ENCODE data around the gene CISTR. TPM values are rescaled to one million over a fixed set of nuclear protein-coding genes. Genes with fewer than 3 reads are reported as not detected.

Gene CISTR
- total and polyA plus RNA-seq, 11 donors = 0.24 to 4.4 (median 2.2) TPM; not detected in 1

DNA sequence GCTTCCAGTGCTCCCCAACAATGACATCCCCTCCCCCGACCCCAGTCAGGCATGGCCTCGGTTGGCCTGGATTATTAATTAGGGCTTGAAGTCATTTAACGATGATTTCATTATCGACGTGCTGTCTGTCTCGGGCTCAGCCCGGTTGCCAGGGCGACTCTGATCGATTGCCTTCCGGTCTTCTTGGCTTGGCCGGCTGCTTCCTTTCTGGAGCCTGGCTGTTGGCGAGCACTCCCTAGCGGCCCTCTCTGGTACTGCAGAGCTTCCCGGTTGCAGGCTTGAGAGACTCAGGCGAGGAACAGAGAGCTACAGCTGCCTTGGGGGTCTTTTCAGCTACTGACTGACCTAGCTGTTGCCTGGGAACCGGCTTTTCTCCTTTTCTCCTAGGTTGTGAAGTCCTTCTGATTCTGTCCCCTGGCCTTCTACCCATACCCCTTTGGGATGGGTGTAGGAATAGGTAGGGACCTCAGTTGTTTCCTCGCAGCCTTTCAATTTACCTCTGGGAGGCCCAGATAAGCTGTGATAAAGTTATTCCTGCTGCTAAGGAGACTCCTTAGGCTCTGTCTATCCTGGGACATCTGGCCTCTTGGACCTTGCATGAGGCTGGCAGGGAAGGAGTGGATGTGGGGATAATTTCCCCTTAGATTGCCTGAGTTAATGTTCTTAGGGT, 5.5 kb upstream of the CISTR start:
- Histone ChIP-seq H3K36me3 (no peaks in the 10 kb centered on the region), H3K27ac (no peak overlapping the region), H3K9me3 (no peaks in the 10 kb centered on the region), H3K27me3 (peaks cover 0 to 58% (median 5%) of the 10 kb centered on the region in 9 donors), H3K4me1 (peaks cover 0 to 21% (median 4%) of the 10 kb centered on the region in 12 donors), H3K4me3 (peak overlapping the region in 5 of 12 donors; percentile 5 to 27 (median 26))
- ATAC-seq = peak; percentile 25 to 58 (median 51)
- WGBS, 4 donors = 7 to 18% (median 11%) methylated on average over 7 to 17 of the region's 17 CpGs
- intact Hi-C loops (cut with DNase I) = loop anchor here in 2 of 10 donors (10.0 kb wide), 2 partner anchors 438 to 448 kb away; no protein-coding TSS in a partner anchor
- DNase-seq = peak; percentile 62 to 86 (median 79)
- TF ChIP-seq, protein P1, sequence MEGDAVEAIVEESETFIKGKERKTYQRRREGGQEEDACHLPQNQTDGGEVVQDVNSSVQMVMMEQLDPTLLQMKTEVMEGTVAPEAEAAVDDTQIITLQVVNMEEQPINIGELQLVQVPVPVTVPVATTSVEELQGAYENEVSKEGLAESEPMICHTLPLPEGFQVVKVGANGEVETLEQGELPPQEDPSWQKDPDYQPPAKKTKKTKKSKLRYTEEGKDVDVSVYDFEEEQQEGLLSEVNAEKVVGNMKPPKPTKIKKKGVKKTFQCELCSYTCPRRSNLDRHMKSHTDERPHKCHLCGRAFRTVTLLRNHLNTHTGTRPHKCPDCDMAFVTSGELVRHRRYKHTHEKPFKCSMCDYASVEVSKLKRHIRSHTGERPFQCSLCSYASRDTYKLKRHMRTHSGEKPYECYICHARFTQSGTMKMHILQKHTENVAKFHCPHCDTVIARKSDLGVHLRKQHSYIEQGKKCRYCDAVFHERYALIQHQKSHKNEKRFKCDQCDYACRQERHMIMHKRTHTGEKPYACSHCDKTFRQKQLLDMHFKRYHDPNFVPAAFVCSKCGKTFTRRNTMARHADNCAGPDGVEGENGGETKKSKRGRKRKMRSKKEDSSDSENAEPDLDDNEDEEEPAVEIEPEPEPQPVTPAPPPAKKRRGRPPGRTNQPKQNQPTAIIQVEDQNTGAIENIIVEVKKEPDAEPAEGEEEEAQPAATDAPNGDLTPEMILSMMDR (IDR thresholded peaks at IDR 0.05) = peak; percentile 80 to 94 (median 88)
- TF ChIP-seq POLR2A (IDR thresholded peaks at IDR 0.05) = no peak

DNA sequence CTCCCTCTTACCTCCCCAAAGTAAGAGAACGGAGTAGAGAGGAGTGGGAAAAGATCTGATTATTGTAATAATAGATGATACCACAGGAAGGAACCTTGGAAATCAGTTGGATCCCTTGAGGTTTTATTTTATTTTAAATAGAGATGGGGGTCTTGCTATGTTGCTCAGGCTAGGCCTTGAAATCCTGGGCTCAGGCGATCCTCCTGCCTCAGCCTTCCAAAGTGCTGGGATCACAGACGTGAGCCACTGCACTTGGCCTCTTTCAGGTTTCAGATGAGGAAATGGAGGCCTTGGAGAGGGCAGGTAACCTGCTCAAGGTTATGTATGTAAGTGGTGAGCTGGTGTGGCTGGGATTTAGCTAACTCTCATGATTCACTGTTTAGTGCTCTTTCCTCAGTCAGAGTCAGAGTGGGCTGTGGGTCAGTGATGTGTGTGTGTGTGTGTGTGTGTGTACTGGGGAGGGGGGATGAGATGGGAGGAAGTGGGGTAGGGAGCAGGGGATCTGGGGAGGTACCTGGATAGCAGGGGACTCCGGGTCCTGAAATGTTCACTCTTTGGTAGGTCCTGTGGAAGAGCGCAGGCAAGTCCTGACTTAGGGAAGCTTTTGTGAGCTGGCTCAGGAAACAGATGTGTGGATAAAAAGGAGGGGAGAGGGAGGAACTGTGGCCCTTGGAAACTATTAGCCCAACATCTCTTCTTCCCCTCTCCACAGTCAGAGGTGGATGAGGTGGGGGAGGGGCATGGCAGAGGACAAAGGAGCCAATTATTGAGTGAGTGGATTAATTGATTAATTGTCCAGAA, 4.7 kb upstream of the CISTR start:
- no peak for DNase-seq
- no peak for ATAC-seq
- 78 to 86% (median 82%) methylated on average over 5 of the region's 5 CpGs for WGBS, 4 donors
- Histone ChIP-seq H3K4me1 (peaks cover 0 to 25% (median 10%) of the 10 kb centered on the region in 12 donors), H3K27ac (no peak overlapping the region), H3K36me3 (no peaks in the 10 kb centered on the region), H3K4me3 (peak overlapping the region in 5 of 12 donors; percentile 5 to 27 (median 26)), H3K9me3 (no peaks in the 10 kb centered on the region), H3K27me3 (peaks cover 0 to 58% (median 13%) of the 10 kb centered on the region in 9 donors)
- TF ChIP-seq, protein P1 (IDR thresholded peaks at IDR 0.05) = no peak
- TF ChIP-seq POLR2A (IDR thresholded peaks at IDR 0.05) = no peak
- intact Hi-C loops (cut with DNase I) = loop anchor here in 2 of 10 donors (10.0 kb wide), 2 partner anchors 438 to 448 kb away; no protein-coding TSS in a partner anchor

DNA sequence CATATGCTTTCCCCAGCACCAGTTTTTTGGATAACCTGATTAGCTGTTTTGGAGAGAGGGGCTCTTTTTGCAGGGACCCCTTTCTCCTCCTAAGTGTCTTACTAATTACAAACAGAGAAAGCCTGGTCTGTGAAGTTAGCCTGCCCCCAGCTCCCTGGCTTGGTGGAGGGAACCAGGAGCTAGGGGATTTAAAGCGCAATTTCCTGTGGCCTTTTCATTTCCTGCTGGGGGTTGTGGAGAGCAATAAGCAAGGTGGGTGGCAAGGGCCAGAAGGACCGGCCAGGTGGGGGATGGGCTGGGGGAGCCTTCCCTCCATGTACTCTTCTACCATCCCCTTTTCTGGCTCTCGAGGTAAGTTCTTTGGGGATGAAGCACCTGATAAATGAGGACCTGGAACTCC, 4.1 kb upstream of the CISTR start:
- H3K9me3 ChIP-seq = no peaks in the 10 kb centered on the region
- TF ChIP-seq, protein P1 (IDR thresholded peaks at IDR 0.05) = no peak
- TF ChIP-seq POLR2A (IDR thresholded peaks at IDR 0.05) = no peak
- WGBS, 4 donors = 54 to 67% (median 58%) methylated on average over 3 of the region's 3 CpGs
- peaks cover 0 to 31% (median 15%) of the 10 kb centered on the region in 12 donors for H3K4me1 ChIP-seq
- intact Hi-C loops (cut with DNase I) = loop anchor here in 2 of 10 donors (10.0 kb wide), 2 partner anchors 439 to 449 kb away; no protein-coding TSS in a partner anchor
- no peak overlapping the region for H3K27ac ChIP-seq
- ATAC-seq (no peak), DNase-seq (no peak)
- no peak overlapping the region for H3K4me3 ChIP-seq
- H3K27me3 ChIP-seq = peaks cover 0 to 62% (median 19%) of the 10 kb centered on the region in 9 donors
- no peaks in the 10 kb centered on the region for H3K36me3 ChIP-seq

DNA sequence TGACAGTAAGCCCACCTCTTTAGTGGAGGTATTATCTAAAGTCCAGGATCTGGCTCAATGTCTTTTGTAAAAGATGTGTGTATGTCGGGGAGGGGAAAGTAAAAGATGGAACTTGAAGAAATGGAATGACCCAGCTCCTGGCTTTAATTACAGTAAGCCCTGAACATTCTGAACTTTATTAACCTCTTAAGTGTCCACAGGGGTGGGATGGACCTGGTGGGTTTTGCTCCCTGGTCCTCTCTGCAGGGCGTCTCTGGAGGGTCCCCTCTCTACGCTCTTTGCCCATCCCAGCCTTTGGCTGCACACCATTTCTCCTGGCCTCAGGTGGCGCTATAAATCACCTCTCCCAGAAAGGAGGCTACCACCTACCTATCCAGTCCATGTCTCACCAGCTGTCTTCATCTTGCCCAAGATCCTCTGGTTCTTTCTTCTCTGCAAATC, 3.7 kb upstream of the CISTR start:
- Histone ChIP-seq H3K36me3 (no peaks in the 10 kb centered on the region), H3K4me3 (no peak overlapping the region), H3K27me3 (peaks cover 0 to 66% (median 23%) of the 10 kb centered on the region in 9 donors), H3K9me3 (no peaks in the 10 kb centered on the region), H3K4me1 (peaks cover 0 to 36% (median 19%) of the 10 kb centered on the region in 12 donors), H3K27ac (no peak overlapping the region)
- TF ChIP-seq, protein P1 (IDR thresholded peaks at IDR 0.05) = no peak
- no peak for TF ChIP-seq POLR2A (IDR thresholded peaks at IDR 0.05)
- ATAC-seq (no peak), DNase-seq (no peak)
- WGBS, 4 donors = 76 to 90% (median 87%) methylated on average over 4 of the region's 4 CpGs
- intact Hi-C loops (cut with DNase I) = loop anchor here in 2 of 10 donors (10.0 kb wide), 2 partner anchors 439 to 449 kb away; no protein-coding TSS in a partner anchor

Measured in heart left ventricle (tissue), 16 donors.